NCI-H526 treated with DMSO at 0.1 percent for 48 hours (cell line): ENCODE data around the gene CRAT.

Experiments
- DNase-seq: peaks from one replicate; lab custom pipeline; 2025; lab: John Stamatoyannopoulos, UW

CRAT gene

DNA sequence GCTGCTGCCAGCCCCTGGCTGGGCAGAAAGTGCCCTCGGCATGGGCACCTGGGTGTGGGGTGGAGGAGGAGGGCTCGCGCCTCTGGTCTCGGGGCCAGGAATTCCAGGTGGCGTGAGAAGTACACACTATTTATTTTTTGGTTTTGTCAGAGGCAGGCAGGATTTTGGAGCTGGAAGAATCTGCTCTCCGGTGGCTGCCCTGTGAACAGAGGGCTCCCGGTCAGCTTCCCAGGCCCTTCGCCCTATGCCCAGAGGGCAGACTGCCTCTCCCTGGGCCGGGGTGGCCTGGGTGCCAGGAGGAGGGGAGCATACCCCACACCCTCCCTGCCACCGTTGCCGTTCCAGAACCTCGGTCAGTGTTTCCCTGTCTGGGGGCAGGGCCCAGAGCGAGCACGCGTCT, 21.3 kb downstream of the CRAT start:
- no peak for DNase-seq

DNA sequence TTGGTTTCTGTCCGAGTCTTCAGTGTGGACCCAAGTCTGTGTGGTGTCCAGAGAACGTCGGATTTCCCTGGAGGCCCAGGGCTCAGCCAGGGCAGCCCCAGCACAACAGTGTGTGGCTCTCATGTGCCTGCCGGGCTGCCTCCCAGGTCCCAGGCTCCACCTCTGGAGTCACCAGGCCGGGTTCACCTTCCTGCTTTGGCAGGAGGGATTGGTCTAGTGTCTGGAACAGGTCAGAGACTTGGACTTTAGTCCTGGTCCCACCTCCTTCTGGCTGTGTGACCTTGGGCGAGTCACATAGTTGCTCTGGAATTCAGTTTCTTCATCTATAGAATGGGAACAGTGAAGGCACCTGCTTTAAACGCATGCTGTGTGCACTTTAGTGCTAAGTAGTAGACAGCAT, 26.5 kb downstream of the CRAT start:
- DNase-seq: no peak

DNA sequence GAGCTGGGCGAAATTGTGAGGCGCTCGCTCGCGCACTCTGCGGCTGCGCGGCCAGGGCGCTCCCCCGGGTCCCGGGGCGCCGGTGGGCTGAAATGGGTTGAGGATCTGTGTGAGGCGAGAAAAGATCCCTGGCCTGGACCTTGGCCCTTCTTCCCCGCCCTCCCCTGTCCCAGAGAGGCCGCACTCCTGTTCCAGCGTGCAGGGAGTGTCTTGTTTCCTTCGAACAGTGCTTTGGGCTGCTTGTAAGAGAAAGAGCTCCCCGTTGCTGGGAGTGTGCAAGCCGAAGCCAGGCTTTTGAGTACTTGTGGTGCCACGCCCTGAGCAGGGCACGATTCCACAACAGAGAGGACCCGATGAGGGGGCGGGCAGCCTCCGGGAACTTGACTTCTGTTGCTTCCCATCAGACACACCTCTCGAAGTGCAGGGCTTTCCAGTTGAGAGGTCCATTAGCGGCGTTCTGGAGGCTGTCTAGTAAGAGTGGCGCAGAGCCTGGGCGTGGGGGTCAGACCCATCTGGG, 29.1 kb downstream of the CRAT start:
- DNase-seq: no peak

GRCh38 chr9:129080601-129081387, 29.8 kb downstream of the CRAT start, which contains the start of gene DOLPP1:
DOLPP1 (plus strand) TSS chr9:129081111; CDS start chr9:129081132, 21 bp downstream.
- peak; percentile 93 for DNase-seq

DNA sequence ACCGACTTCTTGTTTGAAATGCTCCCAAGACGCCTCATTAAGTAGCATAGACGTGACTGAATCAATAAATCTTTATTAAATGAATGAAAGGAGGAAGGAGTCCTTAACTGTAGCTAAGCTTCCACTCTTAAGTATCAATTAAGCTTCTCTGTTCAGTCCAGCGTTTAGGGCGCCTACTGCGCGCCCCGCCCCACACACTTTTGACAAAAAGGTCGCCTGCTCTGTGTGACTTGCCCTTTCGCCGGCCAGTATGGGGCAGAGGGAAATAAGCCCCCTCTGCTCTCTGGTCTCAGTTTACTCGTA, 30.3 kb downstream of the CRAT start:
- DNase-seq: no peak

DNA sequence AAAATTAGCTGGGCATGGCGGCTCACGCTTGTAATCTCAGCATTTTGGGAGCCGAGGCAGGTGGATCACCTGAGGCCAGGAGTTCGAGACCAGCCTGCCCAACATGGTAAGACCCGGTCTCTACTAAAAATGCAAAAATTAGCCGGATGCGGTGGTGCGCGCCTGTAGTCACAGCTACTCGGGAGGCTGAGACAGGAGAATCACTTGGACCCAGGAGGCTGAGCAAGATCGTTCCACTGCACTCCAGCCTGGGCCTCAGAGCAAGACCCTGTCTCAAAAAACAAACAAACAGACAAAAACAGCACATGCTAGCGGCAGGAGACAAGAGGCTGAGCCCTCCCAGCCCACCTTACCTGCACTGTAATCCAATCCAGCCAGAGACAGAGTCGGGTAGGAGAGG, 30.8 kb downstream of the CRAT start:
- DNase-seq: no peak

GRCh38 chr9:129078691-129079503, 31.7 kb downstream of the CRAT start:
- no peak for DNase-seq

DNA sequence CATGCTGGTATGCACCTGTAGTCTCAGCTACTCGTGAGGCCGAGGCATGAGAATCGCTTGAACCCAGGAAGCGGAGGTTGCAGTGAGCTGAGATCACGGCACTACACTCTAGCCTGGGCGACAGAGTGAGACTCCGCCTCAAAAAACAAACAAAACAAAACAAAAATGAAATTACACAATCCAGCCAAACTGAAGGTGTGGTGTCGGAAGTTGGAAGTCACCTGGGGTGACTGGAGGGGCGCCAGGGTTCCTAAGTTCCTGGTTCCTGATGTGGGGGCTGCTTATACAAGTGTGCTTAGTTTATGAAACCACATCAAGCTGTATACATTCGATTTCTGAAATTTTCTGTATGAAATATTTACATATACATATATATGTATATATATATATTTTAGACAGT, 33.4 kb downstream of the CRAT start:
- no peak for DNase-seq

DNA sequence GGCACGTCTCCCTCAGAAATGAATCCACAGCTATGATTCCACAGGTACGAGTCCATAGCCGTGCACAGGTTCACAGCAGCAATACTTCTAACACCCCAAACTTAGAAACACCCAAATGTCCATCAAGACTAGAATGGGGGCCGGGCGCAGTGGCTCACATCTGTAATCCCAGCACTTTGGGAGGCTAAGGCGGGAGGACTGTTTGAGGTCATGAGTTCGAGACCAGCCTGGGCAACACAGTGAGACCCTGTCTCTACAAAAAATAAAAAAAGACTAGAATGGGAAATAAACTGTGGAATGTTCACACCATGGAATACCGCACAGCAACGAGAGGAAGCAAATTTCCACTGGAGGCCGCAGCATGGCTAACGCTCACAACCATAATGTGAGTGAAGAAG, 34.0 kb downstream of the CRAT start:
- no peak for DNase-seq

DNA sequence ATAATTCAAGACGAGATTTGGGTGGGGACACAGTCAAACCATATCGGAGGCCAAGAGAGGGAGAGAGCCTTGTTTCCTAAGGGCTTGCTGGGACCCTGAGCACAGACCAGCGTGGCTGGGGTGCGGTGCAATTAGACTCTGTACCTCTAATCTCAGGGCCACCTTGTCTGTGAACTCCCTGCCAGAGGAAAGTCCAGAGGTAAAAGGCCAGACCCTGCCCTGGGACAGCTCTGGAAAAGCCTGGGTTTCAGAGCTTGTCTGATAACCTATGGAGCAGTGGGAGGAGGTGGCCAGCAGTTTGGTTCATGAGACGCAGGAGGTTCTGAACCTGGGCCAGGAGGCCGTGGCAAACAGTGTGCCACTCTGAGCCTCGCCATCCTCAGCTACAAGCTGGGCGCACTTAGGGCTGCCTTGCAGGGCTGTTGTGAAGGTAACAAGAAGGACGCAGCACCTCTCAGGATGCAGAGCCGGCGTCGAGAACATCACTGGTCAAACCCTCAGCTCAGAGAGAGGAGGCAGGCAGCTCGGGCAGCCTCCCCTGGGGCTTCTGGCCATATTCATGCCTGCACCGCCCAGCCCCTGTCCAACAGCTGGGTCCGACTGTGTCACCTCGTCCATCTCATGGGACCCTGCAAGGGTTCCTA, 34.5 kb downstream of the CRAT start:
- no peak for DNase-seq

GRCh38 chr9:129074106-129074505, 36.5 kb downstream of the CRAT start:
- DNase-seq: no peak

- DNase-seq: no peak
These were observed 37.2 kb downstream of the CRAT start for GRCh38 chr9:129073404-129073803.

DNA sequence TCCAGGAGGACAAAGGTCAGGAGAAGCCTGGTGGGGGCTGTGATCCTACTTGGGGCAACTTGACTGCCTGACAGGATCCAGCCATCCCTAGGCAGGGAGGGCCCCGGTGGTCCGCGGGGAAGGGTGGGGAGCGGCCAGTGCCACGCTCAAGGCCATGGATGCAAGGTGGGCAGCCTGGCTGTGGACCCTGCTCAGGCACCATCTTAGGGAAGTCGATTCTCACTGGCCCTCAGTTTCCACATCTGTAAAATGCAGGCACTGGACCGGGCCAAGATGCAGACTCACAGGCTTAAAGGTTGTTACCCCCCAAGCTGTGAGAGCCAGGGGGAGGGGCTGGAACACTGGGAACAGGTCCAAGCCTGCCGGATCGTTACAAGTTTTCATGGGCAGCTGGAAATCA, 38.4 kb downstream of the CRAT start:
- no peak for DNase-seq

DNA sequence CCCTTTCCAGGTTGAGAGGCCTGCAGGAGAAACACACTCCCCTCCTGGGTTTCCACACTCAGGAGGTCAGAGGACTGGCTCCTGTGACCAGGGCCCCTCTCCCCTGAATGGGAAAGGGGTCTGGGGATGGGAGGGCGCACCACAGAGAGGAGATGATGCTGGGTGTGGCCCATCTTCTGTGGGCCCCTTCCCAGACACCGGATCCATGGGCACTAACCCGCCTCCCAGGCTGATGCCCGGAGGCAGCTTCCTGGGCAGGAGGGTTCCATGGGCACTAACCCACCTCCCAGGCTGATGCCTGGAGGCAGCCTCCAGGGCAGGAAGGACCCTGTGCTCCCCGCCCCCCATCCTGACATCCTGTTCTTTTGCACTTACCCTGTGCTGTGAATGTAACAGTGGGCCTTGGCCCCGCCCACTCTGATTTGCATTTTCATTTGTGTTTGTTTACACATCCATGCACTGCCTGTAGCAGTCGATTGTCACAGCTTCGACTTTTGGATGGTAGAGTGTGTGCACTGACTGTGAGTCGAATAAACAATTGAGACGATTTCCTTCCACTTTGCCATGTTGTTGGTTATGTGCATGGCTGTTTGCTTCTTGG, 39.0 kb downstream of the CRAT start:
- DNase-seq: peak; percentile 59

DNA sequence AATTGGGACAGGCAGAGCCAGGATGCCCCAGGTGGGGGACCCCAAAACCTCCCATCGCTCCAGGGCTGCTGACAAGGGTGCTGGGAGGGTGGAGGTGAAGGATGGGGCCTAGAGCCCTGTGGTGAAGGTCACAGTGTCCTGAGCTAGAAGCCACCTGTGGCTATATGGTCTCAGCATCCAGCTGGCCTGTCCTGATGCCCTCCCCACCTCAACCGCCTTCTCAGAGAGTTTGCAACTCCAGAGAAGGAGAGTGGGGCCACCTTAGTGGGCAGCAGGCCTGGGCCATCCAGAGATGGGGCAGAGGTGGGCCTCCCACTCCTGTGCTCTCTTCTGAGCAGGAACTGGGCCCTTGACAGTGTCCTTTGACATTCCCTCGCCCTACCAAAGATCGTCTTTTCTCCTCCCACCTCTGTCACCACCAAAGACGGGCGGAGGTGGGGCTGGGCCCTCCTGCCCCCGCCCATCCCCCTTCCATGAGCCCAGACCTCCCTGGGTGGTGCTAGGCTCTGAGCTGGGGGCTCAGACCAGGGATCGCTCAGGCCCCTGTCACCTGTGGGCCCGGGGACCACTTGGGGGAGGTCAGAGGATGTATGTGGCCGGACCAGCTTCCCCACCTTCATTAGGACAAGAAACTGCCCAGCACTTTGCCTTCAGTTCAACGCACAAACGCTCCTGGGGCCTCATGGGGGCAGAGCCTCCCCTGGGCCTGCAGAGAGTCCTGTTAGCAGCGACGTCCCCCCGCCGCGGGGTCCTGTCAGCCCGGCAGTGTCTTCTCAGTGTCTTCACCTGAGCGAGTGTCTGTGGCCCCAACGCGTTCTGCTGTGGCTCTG, 39.7 kb downstream of the CRAT start:
- DNase-seq: no peak

- DNase-seq: no peak
These were observed 40.5 kb downstream of the CRAT start for GRCh38 chr9:129069862-129070641.

- peak; percentile 24 for DNase-seq
These were observed 41.4 kb downstream of the CRAT start for GRCh38 chr9:129068990-129069861.

GRCh38 chr9:129068110-129068509, 42.5 kb downstream of the CRAT start:
- no peak for DNase-seq

DNA sequence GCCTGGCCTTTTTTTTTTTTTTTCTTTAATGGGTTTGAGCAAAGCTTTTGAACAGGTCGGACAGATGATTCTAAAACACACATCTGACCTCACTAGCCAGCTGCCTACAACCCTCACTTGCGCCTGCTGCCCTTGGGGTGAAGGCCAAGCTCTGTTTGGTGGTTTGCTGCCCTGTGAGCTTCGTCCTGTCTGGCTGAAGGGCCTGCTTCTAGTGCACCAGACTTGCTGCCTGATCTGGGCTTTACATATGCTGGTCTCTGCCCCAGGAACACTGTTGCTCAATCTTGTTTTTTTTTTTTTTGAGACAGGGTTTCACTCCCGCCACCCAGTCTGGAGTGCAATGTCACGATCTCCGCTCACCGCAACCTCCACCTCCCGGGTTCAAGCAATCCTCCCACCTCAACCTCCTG, 46.1 kb downstream of the CRAT start:
- DNase-seq: no peak

DNA sequence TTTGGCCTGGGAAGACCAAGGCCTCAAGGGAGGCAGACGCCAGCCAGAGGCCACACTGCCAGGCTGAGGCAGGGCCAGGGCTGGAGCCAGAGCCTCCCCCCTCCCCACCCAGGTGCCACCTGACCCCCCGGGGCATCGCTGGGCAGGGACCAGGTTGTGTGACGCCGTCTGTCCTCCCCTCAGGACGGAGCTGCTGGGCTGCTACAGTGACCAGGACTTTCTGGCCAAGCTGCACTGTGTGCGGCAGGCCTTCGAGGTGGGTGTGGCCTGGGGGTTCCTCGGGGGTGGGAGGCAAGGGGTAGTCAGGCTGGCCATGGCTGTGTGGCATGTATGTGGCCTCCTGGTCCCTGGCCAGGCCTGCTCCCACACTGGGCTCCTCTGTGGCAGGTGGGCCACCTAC, 47.5 kb downstream of the CRAT start:
- no peak for DNase-seq
